Stomach (tissue), 4 donors: ENCODE results near the gene RANBP1.

Experiments used
- CTCF ChIP-seq, 7 experiments: fragments of 450-650 bp in 4 of 7; fragments of 200-600 bp in 3 of 7; sonication (generic) in 3 of 7; IDR thresholded peaks; one replicate each; pipeline ENCODE4 v1.5.1; 2016 to 2019; ENCODE audit warnings: antibody characterized with exemption in 7 of 7, control low read depth in 2 of 7, mild to moderate bottlenecking in 1 of 7
- EP300 ChIP-seq: sonication (generic); formaldehyde crosslinking; IDR thresholded peaks from one replicate; pipeline ENCODE4 v1.6.1; 2017; ENCODE audit warnings: antibody characterized with exemption
- POLR2A ChIP-seq, 4 donors: fragments of 450-650 bp; IDR thresholded peaks; one replicate each; pipeline ENCODE4 v1.6.1; 2016; ENCODE audit warnings: antibody characterized with exemption in 4 of 4, control low read depth in 2 of 4, mild to moderate bottlenecking in 1 of 4, moderate library complexity in 1 of 4

DNA sequence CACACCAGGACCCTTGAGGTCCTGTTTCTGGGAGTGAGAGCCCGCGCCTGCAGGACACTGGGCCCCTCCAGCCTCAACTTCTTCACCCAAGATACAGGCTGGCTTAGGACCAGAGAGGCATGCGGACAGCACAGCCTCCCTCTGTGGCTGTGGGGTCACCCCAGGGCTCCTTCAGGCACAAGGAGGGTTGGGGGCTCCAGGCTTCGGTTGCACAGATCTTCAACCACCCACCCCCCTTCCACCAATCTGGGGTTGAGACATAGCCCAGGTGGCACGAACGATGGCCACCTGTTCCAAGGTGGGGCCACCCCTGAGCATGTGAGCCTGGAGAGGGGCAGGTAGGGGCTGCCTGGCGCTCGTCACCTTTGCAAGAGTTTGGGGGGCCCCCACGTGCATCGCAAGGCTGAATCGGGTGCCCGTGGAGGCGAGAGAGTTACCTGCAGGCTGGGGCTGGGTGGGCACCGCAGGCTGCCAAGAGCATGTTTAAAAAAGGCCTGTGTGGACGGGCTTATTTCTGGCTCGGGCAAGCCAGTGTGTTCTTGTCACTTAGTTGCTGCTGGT lies 16.9 kb downstream of the RANBP1 start:
- TF ChIP-seq EP300 (no peak), CTCF (IDR thresholded peaks at IDR 0.05) (no peak), POLR2A (IDR thresholded peaks at IDR 0.05) (no peak)
